Measurements from ENCODE around the gene PRTG. TPM values are rescaled to one million over a fixed set of nuclear protein-coding genes. Genes with fewer than 3 reads are reported as not detected.
"Not testable (repeated sequence)": the region's sequence is repeated elsewhere in the genome, so short reads cannot be mapped to it uniquely, and the experiment has no call there.

PRTG gene
- polyA plus RNA-seq, 3 donors: 12.3 to 13.5 (median 12.7) TPM

GRCh38 chr15:55649058-55649423 is 93.9 kb downstream of the PRTG start:
- DNase-seq (ENCODE audit: low read depth in 3 of 3, low spot score in 2 of 3): no peak

GRCh38 chr15:55638764-55639163 is 104.2 kb downstream of the PRTG start:
- DNase-seq (ENCODE audit: low read depth in 3 of 3, low spot score in 2 of 3): no peak

- no peak for DNase-seq (ENCODE audit: low read depth in 3 of 3, low spot score in 2 of 3)
These were observed 105.9 kb downstream of the PRTG start for GRCh38 chr15:55637086-55637485.

- no peak for DNase-seq (ENCODE audit: low read depth in 3 of 3, low spot score in 2 of 3)
These were observed 109.2 kb downstream of the PRTG start for GRCh38 chr15:55633731-55634130.

GRCh38 chr15:55632434-55632833 is 110.5 kb downstream of the PRTG start:
- no peak for DNase-seq (ENCODE audit: low read depth in 3 of 3, low spot score in 2 of 3)

- no peak for DNase-seq (ENCODE audit: low read depth in 3 of 3, low spot score in 2 of 3)
These were observed 112.1 kb downstream of the PRTG start for GRCh38 chr15:55630858-55631257.

GRCh38 chr15:55628369-55628730 is 114.6 kb downstream of the PRTG start:
- no peak for DNase-seq (ENCODE audit: low read depth in 3 of 3, low spot score in 2 of 3)

GRCh38 chr15:55627730-55628368 is 115.1 kb downstream of the PRTG start:
- no peak for DNase-seq (ENCODE audit: low read depth in 3 of 3, low spot score in 2 of 3)

- DNase-seq (ENCODE audit: low read depth in 3 of 3, low spot score in 2 of 3): no peak
These were observed 123.2 kb downstream of the PRTG start for GRCh38 chr15:55619783-55620182.

- DNase-seq (ENCODE audit: low read depth in 3 of 3, low spot score in 2 of 3): no peak
These were observed 124.6 kb downstream of the PRTG start for GRCh38 chr15:55618387-55618786.

GRCh38 chr15:55615445-55615844 is 127.5 kb downstream of the PRTG start:
- peak in 1 of 3 donors; percentile 2 for DNase-seq (ENCODE audit: low read depth in 3 of 3, low spot score in 2 of 3)

GRCh38 chr15:55613727-55614126 is 129.2 kb downstream of the PRTG start:
- DNase-seq (ENCODE audit: low read depth in 3 of 3, low spot score in 2 of 3): no peak

- no peak for DNase-seq (ENCODE audit: low read depth in 3 of 3, low spot score in 2 of 3)
These were observed 136.7 kb downstream of the PRTG start for GRCh38 chr15:55606214-55606613.

- no peak for DNase-seq (ENCODE audit: low read depth in 3 of 3, low spot score in 2 of 3)
These were observed 141.6 kb downstream of the PRTG start for GRCh38 chr15:55601374-55601773.

- no peak for DNase-seq (ENCODE audit: low read depth in 3 of 3, low spot score in 2 of 3)
These were observed 143.5 kb downstream of the PRTG start for GRCh38 chr15:55599439-55599838.

- DNase-seq (ENCODE audit: low read depth in 3 of 3, low spot score in 2 of 3): not testable (repeated sequence)
These were observed 149.9 kb downstream of the PRTG start for GRCh38 chr15:55593019-55593418.

- DNase-seq (ENCODE audit: low read depth in 3 of 3, low spot score in 2 of 3): no peak
These were observed 152.2 kb downstream of the PRTG start for GRCh38 chr15:55590788-55591187.

- DNase-seq (ENCODE audit: low read depth in 3 of 3, low spot score in 2 of 3): no peak
These were observed 153.7 kb downstream of the PRTG start for GRCh38 chr15:55589287-55589686.

GRCh38 chr15:55588815-55589115 is 154.2 kb downstream of the PRTG start:
- peak in 1 of 3 donors; percentile 29 for DNase-seq (ENCODE audit: low read depth in 3 of 3, low spot score in 2 of 3)

GRCh38 chr15:55588070-55588814 is 154.7 kb downstream of the PRTG start, which contains the start of gene PYGO1:
Gene PYGO1 (minus strand): TSS chr15:55588345. CDS start chr15:55587883, 462 bp downstream.
- DNase-seq (ENCODE audit: low read depth in 3 of 3, low spot score in 2 of 3): peak in 1 of 3 donors; percentile 47

- DNase-seq (ENCODE audit: low read depth in 3 of 3, low spot score in 2 of 3): no peak
These were observed 155.5 kb downstream of the PRTG start for GRCh38 chr15:55587321-55588069.

- no peak for DNase-seq (ENCODE audit: low read depth in 3 of 3, low spot score in 2 of 3)
These were observed 156.1 kb downstream of the PRTG start for GRCh38 chr15:55586808-55587207.
